IPS-NIHi7 (cell line): ENCODE data around the gene PRKAR2B.

Experiments used
- DNase-seq: peaks from one replicate; pipeline ENCODE4 v3.0.0; 2012; ENCODE audit warnings: mixed read lengths; ENCODE audit errors: extremely low spot score

The PRKAR2B gene

DNA sequence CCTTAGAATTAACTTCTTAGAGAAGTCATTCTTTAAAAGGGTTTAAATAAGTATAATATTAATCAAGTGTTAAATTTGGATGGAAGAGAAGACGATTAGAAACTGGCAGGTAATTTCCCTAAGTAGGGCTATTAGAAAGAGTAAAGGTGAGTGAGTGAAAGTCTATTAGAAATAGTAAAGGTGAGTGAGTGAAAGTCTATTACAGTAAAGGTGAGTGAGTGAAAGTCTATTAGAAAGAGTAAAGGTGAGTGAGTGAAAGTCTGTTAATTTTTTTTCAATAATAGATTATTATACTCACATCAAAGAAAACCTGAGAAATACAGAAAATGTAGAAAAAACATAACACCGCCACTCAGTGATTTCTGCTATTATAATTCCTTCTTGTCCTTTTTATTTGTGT, 113.5 kb downstream of the PRKAR2B start:
- DNase-seq, result no peak

DNA sequence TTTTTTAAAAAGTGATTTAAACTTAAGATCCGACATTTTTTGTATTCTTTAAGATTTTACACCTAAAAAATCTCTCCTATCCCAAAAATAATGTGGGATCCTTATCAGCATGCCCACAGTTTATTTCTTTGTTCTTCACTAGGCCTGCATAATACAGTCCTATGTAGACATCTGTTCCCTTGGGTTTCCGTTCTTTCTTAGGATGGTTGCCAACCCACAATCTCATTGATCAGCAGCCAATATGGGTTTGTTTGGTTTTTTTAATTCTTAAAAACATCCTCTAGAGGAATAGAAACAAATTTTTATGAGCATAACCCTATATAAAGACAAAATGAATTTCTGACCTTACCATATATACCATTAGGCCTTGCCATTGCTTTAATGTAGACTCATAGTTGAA, 115.9 kb downstream of the PRKAR2B start:
- DNase-seq, result no peak

DNA sequence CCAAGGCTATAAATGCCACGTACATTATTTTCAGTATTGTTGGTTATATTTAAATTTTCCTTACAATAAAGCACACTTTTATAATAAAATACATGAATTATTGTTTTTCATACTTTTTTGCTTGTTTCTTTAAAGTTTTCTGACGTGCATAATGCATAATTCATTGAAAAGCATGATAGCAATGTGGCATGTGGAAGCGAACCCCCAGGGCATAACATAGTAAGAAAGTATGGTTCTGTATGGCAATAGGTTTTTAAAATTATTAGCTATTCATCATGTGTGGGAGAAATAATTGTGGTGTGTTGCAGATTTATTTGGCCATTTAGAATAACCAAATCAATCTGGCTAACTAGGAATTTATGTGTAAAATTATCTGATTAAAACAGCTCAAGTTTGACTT, 116.9 kb downstream of the PRKAR2B start:
- no peak for DNase-seq

DNA sequence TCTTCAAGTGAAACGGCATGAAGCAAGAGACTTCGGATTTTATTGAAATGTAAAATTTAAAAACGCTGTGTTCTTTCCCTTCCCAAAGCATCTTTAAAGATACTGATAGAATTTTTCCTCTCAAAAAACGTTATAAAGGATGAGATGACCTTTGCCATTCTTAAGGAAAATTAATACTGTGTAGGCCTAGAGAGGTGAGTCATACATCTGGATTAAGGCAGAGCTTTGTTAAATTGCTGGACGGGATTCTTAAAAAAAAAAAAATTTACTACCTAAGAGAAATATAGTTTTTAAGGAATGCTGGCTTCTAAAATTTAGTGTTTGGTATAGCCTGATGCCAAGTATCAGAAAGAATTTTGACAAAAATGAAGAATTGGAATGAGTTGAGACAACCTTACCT, 118.0 kb downstream of the PRKAR2B start:
- DNase-seq, result no peak

DNA sequence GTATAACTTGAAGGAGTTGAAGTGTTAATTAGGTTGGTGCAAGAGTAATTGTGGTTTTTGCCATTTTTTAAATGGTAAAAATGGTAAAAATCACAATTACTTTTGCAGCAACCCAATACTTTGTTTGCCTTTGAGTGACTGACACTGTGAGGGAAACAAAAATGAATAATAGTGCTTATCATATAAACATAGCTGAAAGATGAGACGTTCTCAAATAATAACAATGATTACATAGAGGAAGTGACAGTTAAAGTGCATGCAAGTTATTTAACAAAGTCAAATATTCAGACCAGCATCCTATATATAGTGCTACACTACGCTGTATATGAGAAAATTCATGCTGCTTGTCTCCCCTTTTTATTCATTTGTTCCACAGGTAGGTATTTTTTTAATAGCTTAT, 119.6 kb downstream of the PRKAR2B start:
- DNase-seq, result no peak

DNA sequence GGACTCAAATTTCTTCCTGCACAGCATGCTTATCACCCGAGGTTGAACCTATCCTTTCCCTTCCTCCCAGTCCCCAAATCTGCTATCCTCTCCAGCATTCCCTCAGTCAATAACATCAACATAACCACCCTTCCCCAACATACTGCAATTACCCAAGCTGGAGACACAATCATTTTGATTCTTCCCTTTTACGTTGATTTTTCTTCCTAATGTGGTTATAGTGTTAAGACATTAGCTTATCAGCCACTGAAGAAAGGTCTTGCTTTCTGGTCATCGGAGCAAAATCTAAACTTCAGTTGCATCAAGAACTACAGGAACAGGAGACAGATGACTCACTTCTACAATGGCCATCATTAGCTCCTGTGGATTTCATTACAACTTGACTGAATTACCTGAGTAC, 120.8 kb downstream of the PRKAR2B start:
- no peak for DNase-seq

DNA sequence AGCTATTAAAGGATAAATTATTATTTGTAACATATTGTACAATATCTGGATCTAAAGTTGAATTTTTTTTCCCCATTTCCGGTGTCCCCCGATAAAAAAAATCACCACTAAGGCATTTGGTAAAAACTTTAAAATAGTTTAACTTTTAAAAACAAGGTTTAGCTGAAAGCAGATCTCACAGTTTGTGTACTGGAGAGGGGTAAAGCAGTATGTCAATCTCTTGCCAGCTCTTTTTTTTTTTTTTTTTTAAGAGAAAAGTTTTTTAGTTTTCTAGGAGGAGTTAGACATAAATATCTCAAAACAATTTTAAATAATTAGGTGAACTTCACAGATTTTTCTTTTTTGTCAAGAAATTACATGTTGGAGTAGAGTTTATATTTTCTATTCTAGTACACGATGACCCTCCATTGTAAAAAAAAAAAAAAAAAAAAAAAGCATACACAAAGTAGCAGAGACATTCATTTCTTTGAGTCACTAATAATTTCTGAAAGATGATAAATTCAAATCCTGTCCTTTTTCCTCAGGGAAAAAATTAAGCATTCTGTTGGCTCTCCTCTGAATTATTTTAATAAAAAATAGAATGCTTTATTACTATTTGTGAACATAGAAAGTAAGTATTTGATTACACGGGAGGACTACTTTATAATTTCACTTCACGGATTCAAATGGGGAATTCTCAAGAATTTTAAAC, 122.4 kb downstream of the PRKAR2B start:
- DNase-seq, result no peak

DNA sequence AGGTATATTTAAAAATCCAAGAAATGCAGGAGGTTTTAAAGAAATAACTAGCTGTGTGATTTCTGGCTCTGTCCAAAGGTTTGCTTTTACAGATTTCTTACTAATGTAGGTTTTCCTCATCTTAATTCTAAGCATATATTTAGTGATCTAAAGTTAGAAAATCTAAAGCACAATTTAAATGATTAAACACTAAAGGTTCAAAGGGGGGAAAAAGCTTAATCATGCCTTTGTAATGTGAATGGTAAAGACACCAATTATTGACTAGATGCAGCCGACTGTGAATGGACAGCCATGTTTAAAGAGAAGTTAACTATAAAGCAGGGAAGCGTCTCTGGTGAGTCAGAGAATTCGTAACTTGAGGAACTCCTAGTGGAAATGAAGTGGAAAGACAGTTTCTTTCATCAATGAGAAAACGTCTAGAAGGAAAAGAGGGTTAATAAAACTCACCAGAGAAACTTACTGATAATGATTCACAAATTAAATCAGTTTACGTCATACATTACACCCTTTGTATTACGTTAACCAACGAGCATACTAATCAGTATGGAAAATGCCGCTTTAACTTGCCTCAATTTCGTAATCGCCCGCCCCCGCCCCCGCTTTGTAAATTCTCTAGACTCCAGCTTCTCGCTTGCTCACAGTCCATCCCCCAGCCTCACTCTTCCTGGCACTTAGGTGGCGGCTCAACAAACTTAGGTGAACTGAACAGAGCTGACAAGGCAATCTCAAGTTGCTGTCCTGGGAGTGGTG, 123.2 kb downstream of the PRKAR2B start:
- DNase-seq, result peak; percentile 36

DNA sequence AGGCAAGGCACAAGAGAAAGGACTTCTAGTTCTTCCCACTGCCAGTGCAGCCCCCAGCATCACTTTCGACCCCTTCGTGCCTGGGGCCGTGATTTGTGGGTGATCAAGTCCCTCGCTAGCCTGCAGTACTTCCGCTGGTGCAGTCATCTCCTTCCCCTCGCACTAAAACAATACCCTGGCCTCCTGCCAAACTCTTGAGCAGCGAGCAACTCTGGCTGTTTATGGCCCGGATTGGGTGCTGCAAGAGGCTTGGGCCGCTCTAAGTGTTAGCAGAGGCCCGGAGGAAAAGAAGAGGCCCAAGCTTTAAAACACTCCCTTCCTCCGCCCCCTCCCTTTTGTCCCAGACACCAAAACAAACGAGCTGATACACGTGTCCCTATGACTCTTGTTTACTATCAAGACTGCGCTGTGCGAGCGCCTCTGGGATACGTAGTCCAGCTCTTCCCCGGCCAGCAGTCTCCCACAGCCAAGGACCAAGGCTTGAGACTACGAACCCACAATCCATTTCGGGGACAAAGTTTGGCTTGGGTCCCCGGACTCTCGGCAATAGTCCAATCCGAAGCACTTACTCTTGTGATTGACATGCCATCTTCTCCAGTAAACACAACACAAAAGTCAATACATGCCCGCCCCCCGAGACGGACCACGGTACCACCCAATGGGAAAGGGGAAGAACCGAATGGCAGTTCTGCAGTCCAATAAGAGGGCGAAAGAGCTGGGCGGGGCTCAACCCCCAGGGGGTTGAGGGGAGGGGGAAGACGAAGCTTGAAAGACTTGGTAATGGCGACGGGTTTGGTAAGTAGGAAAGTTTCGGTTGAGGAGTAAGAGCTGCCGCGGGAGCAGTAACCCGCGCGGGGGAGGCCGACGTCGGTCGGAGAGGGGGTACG, 124.0 kb downstream of the PRKAR2B start, which contains the start of gene HBP1:
TSS of gene HBP1 (plus strand) at position 771 of the 887 bp plus-strand sequence. CDS start 10,891 bp downstream, outside the sequence.
- DNase-seq, result peak; percentile 91

DNA sequence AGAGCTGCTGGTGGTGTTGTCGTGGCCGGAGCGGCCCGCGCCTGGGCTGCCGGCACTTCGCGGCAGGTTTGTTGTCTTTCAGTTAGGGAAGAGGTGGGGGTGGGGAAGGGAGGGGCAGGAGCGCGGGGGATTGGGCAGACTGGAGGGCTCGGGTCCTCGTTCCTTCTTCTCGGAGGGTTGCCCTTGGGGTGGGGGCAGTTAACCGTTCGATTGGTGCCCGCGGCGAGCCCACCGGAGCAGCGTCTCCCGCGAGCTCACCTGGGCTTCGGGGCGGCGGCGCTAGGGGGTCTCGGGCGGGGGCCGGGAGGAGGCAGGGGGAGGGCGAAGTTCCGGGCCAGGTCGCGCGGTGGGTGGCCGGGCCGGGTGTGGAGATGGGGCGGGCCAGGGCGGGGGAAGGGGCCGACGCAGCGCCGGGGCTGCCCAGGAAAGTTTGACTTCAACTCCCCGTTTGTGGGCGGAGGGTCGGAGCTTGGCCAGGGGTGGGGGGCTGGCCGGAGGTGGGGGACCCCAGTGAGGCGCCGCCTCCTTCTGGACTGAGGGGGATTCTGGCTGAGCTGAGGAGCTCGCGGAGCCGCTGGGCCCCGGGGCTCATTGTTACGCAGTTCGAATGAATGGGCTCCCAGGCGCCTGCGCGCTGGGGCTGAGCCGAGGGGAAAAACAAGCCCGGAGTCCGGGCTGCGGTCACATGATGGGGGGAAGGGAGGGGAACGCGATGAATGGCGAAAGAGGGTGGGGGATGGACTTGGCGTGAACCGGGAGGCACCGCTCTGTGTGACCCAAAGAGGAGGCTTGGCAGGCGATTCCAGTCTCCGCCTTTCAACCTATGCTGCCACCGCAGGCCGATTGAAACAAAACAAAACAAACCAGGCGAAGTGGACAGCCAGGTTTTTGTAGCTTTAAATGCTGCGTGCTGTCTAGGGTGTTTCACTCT, 124.9 kb downstream of the PRKAR2B start:
- DNase-seq, result peak; percentile 87

DNA sequence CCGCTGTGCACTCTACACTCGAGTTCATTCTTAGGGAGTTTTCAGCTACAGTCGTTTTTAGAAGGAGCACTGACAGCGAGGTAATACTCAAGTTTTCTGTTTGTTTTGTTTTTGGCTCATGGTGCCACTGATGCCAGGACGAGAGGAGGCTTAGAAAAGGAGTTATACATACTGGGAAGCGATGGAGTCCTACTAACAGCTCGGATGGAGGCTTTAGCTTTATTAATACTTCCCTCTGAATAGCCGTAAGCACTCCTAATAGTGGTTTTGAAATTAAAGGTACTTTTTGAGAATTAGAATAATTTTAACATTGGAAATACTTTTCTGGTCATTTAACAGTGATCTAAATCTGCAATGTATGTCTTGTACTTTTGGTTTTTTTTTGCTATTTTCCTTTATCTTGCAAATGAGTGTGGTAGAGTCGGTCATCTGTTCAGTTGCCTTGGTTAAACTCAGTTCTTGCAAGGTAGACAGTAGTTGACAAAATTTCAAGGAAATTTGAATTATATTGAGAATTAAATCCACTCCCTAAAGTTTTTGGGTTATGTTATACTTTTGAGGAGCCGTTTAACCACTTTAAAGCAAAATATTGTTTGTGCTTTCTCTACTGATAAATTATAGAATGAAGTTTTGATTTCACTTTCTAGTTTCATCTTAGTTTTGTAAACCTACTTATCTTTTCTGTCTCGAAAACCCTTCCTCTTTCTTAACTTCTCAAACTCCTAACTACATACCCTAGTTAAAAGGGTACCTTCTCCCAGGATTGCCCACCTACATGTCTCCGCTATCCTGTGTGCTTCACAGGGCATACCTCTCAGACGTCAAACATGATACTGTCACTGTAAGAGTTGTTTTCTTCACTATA, 125.8 kb downstream of the PRKAR2B start:
- DNase-seq, result no peak

DNA sequence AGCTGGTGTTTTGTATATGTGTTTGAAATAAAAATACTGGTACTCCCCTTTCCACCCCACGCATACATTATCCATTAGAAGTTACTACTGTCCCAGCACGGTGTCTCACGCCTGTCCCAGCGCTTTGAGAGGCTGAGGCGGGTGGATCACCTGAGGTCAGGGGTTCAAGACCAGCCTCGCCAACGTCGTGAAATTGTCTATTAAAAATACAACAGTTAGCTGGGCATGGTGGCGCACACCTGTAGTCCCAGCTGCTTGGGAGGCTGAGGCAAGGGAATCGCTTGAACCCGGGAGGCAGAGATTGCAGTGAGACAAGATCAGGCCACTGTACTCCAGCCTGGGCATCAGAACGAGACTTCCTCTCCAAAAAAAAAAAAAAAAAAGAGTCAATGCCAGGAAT, 127.0 kb downstream of the PRKAR2B start:
- no peak for DNase-seq

DNA sequence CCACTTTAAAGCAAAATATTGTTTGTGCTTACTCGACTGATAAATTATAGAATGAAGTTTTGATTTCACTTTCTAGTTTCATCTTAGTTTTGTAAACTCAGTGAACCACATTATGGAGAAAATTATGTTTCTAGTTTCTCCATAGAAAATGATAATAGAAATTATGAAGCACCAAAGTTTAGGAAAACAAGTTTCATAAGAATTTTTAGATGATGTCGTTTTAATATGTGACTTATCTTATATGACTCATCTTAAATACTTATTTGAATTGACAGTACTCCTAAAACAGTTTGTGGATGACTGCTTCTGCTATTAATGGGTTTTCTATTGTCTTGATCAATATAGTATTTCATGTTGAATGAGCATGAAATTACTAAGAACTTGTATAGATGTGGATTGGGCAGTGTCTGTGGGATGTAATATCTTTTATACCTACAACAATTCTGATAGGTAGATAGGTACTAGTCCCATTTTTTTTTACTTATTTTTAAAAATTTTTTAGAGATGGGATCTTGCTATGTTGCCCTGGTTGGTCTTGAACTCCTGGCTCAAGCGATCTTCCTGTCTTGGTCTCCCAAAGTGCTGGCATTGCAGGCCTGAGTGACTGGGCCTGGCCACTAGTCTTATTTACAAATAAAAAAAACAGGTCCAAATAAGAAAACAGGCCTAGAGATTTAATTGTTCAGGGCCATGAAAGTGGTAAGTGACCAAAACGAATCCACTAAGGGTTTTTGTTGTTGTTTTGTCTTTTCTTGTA, 127.9 kb downstream of the PRKAR2B start:
- no peak for DNase-seq

DNA sequence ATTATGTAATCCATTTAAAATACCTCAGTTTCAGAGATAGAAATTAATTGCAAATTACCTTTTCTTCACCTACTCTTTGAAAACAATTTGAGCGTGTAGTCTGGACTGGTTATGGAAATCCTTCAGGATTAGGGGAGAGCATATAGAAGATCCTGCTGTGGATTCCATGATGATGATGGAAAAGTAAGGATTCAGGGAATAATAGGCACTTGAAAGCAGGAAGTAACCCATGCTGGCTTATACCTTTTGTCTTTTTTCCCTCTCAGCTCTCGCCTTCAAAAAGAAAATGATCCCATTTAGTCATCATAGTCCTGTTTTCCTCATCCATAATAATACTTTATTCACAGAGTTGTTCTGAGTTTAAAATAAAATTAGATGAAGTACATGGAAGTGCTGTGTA, 128.7 kb downstream of the PRKAR2B start:
- DNase-seq, result no peak

DNA sequence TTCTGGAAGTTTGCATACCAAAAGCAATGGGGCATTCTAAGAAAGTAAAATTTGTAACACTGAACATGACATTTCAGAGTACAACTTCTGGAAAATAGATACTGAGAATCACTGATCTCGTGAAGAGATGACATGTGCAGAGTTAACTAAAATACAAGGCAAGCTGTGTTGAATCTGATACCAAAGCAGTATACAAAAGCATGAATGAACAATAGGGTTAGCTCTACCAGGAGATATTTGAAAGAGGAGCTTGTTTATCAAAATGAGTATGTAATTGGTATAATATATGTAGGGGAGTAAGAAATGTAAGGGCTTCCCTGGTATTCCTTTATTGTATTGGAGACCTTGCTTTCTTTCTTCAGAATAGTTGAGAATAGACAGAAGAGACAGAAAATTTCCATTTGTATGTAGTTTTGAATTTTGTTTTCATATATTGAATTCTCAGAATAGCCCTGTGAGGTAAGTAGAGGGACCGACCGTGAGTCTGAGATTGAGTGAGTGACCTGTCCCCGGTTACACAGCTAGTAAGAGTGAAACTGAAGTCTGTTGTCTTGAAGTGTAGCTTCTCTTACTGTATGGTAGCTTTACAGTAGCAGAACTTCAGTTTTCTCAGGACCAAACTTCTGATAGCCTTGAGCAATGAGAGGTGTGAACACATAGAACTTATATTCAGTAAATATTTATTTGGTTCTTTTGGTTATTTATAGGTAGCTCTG, 129.3 kb downstream of the PRKAR2B start:
- DNase-seq, result no peak

DNA sequence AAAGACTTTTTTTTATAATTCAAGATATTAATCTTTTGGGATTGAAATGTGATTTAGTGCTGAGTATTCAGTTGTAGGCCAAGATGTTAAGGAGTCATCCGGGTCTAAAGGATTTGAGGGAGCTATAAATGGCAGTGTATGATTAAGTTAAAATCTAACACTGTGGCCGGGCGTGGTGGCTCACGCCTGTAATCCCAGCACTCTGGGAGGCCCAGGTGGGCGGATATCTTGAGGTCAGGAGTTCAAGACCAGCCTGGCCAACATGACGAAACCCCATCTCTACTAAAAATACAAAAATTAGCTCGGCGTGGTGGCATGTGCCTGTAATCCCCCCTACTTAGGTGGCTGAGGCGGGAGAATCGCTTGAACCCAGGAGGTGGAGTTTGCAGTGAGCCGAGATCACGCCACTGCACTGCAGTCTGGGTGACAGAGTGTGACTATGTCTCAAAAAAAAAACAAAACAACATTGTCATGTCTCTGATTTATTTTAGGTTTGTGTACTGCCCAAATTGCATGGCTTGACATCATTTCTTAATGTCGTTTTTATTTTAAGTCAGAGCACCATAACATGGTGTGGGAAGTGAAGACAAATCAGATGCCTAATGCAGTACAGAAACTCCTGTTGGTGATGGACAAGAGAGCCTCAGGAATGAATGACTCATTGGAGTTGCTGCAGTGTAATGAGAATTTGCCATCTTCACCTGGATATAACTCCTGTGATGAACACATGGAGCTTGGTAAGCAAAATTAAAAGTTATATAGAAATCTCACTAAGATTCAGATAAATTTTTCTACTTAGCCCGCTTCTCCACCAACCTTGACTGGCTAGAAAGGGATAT, 135.0 kb downstream of the PRKAR2B start:
- no peak for DNase-seq

DNA sequence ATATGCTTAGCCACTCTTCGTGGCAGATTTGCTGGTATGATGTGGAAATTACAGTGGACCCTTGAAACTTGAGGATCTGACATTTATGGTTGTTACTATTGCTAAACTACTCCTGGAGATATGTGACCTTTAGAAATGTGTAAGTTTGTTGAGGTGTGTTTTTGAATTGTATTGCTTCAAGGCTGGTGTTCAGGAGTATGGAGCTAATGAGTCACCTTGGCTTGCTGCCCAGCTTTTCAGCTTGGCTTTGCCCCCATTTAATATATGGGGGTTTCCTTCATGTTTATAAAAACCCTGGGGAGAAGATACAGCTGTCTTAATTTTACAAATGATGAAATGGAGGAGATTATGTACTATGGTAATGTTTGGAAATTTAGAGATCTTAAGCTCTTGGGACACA, 135.9 kb downstream of the PRKAR2B start:
- DNase-seq, result no peak

DNA sequence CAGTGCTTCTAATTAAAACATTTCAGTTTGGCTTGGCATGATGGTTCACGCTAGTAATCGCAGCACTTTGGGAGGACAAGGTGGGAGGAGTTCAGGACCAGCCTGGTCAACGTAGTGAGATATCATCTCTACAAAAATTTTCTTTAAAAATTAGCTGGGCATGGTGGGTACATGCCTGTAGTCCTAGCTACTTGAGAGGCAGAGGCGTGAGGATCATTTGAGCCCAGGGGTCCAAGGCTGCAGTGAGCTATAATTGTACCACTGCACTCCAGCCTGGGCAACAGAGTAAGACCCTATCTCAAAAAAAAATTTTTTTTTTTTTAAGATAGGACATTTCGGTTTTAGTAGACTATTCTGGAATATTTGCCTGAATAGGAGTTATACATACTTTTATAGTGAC, 136.7 kb downstream of the PRKAR2B start:
- no peak for DNase-seq
